ENCODE results near the gene MINDY4B.
A peak's percentile ranks its signal among the peaks of the same experiment; 100 is the strongest.
"Not testable (repeated sequence)": the region's sequence is repeated elsewhere in the genome, so short reads cannot be mapped to it uniquely, and the experiment has no call there.

MINDY4B gene

GRCh38 chr3:150874666-150875219 lies 30.5 kb downstream of the MINDY4B start:
- Histone ChIP-seq H3K79me2 (no peaks in the 10 kb centered on the region), H3K36me3 (ENCODE audit: control insufficient read depth, insufficient read depth, low read length) (no peaks in the 10 kb centered on the region), H3K9ac (no peak overlapping the region), H3K4me3 (ENCODE audit: low read depth, low read length) (no peak overlapping the region), H3K4me2 (ENCODE audit: low read length) (no peak overlapping the region), H2AFZ (peak overlapping the region; percentile 0), H3K4me1 (no peaks in the 10 kb centered on the region), H3K27me3 (ENCODE audit: control insufficient read depth, insufficient read depth, low read length) (no peaks in the 10 kb centered on the region), H3K9me3 (ENCODE audit: control insufficient read depth, low read length) (no peaks in the 10 kb centered on the region), H3K27ac (no peak overlapping the region)
- TF ChIP-seq CTCF (IDR thresholded peaks at IDR 0.05), result no peak

GRCh38 chr3:150871192-150871591 lies 34.0 kb downstream of the MINDY4B start:
- no peaks in the 10 kb centered on the region for H3K9me3 ChIP-seq (ENCODE audit: control insufficient read depth, low read length)
- no peak overlapping the region for H2AFZ ChIP-seq
- TF ChIP-seq CTCF (IDR thresholded peaks at IDR 0.05), result no peak
- no peak overlapping the region for H3K9ac ChIP-seq
- no peak overlapping the region for H3K4me3 ChIP-seq (ENCODE audit: low read depth, low read length)
- no peaks in the 10 kb centered on the region for H3K36me3 ChIP-seq (ENCODE audit: control insufficient read depth, insufficient read depth, low read length)
- no peaks in the 10 kb centered on the region for H3K79me2 ChIP-seq
- no peaks in the 10 kb centered on the region for H3K27me3 ChIP-seq (ENCODE audit: control insufficient read depth, insufficient read depth, low read length)
- no peak overlapping the region for H3K27ac ChIP-seq
- H3K4me2 ChIP-seq (ENCODE audit: low read length), result no peak overlapping the region
- no peaks in the 10 kb centered on the region for H3K4me1 ChIP-seq

- no peak for TF ChIP-seq CTCF (IDR thresholded peaks at IDR 0.05)
- Histone ChIP-seq H3K9me3 (ENCODE audit: control insufficient read depth, low read length) (no peaks in the 10 kb centered on the region), H3K27ac (no peak overlapping the region), H3K4me3 (ENCODE audit: low read depth, low read length) (no peak overlapping the region), H3K27me3 (ENCODE audit: control insufficient read depth, insufficient read depth, low read length) (no peaks in the 10 kb centered on the region), H3K4me1 (no peaks in the 10 kb centered on the region), H3K79me2 (no peaks in the 10 kb centered on the region), H3K9ac (no peak overlapping the region), H2AFZ (no peak overlapping the region), H3K36me3 (ENCODE audit: control insufficient read depth, insufficient read depth, low read length) (no peaks in the 10 kb centered on the region), H3K4me2 (ENCODE audit: low read length) (no peak overlapping the region)
Measured at GRCh38 chr3:150870406-150870805, 34.8 kb downstream of the MINDY4B start.

GRCh38 chr3:150868282-150868681 lies 37.0 kb downstream of the MINDY4B start:
- no peak overlapping the region for H3K9ac ChIP-seq
- no peaks in the 10 kb centered on the region for H3K4me1 ChIP-seq
- H3K36me3 ChIP-seq (ENCODE audit: control insufficient read depth, insufficient read depth, low read length), result no peaks in the 10 kb centered on the region
- H3K9me3 ChIP-seq (ENCODE audit: control insufficient read depth, low read length), result no peaks in the 10 kb centered on the region
- H3K27ac ChIP-seq, result no peak overlapping the region
- no peak overlapping the region for H3K4me2 ChIP-seq (ENCODE audit: low read length)
- no peak for TF ChIP-seq CTCF (IDR thresholded peaks at IDR 0.05)
- H3K27me3 ChIP-seq (ENCODE audit: control insufficient read depth, insufficient read depth, low read length), result no peaks in the 10 kb centered on the region
- no peak overlapping the region for H3K4me3 ChIP-seq (ENCODE audit: low read depth, low read length)
- no peak overlapping the region for H2AFZ ChIP-seq
- no peaks in the 10 kb centered on the region for H3K79me2 ChIP-seq

- no peaks in the 10 kb centered on the region for H3K4me1 ChIP-seq
- no peaks in the 10 kb centered on the region for H3K36me3 ChIP-seq (ENCODE audit: control insufficient read depth, insufficient read depth, low read length)
- H3K27me3 ChIP-seq (ENCODE audit: control insufficient read depth, insufficient read depth, low read length), result no peaks in the 10 kb centered on the region
- H3K9ac ChIP-seq, result no peak overlapping the region
- H3K4me2 ChIP-seq (ENCODE audit: low read length), result no peak overlapping the region
- H3K27ac ChIP-seq, result no peak overlapping the region
- no peak for TF ChIP-seq CTCF (IDR thresholded peaks at IDR 0.05)
- H3K9me3 ChIP-seq (ENCODE audit: control insufficient read depth, low read length), result no peaks in the 10 kb centered on the region
- H3K79me2 ChIP-seq, result no peaks in the 10 kb centered on the region
- no peak overlapping the region for H3K4me3 ChIP-seq (ENCODE audit: low read depth, low read length)
- no peak overlapping the region for H2AFZ ChIP-seq
Measured at GRCh38 chr3:150867434-150867833, 37.8 kb downstream of the MINDY4B start.

GRCh38 chr3:150863921-150864320 lies 41.3 kb downstream of the MINDY4B start:
- not testable (repeated sequence) for H3K36me3 ChIP-seq (ENCODE audit: control insufficient read depth, insufficient read depth, low read length); H2AFZ ChIP-seq; H3K27ac ChIP-seq; H3K9me3 ChIP-seq (ENCODE audit: control insufficient read depth, low read length); H3K9ac ChIP-seq; H3K4me2 ChIP-seq (ENCODE audit: low read length); H3K4me1 ChIP-seq; H3K27me3 ChIP-seq (ENCODE audit: control insufficient read depth, insufficient read depth, low read length); H3K79me2 ChIP-seq; H3K4me3 ChIP-seq (ENCODE audit: low read depth, low read length)
